ENCODE results near the gene CCND1. TPM values are rescaled to one million over a fixed set of nuclear protein-coding genes. Genes with fewer than 3 reads are reported as not detected.

Gene CCND1
- total RNA-seq, 1 experiment from 2014 or later = 346 TPM

DNA sequence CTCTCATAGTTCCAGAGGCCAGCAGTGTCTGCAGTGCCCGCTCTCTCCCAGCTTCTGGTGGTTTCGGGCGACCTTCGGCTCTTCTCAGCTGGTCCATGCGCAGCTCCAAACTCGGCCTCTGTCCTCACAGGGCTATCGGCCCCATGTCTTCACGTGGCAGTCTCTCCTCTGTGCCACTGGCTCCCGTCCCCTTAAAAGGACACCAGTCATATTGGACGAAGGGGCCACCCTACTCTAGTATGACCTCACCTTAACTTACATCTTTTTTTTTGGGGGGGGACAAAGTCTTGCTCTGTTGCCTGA lies 20.4 kb downstream of the CCND1 start:
- Histone ChIP-seq H3K79me2 (ENCODE audit: low read depth) (no peaks in the 10 kb centered on the region), H3K27ac (no peak overlapping the region), H3K4me2 (no peak overlapping the region), H3K9me2 (ENCODE audit: insufficient read depth) (no peaks in the 10 kb centered on the region), H4K20me1 (ENCODE audit: insufficient read depth) (no peaks in the 10 kb centered on the region), H2AFZ (no peak overlapping the region), H3K4me3 (no peak overlapping the region), H3K4me1 (replicated peaks; ENCODE audit: insufficient read depth) (no peaks in the 10 kb centered on the region), H3K36me3 (ENCODE audit: low read depth) (no peaks in the 10 kb centered on the region), H3K27me3 (ENCODE audit: insufficient read depth, low read depth) (no peaks in the 10 kb centered on the region), H3F3A (ENCODE audit: insufficient read depth, low read depth) (peaks cover 3% of the 10 kb centered on the region; the same call in 1 of the 2 replicates), H3K9me3 (ENCODE audit: insufficient read depth, low read depth) (no peaks in the 10 kb centered on the region)
- BruUV-seq (replicated peaks) = no TSS peak
- POLR2A ChIA-PET (ENCODE audit: unreplicated experiment) = no interaction called here
- CTCF ChIA-PET = interaction anchor here (0.7 to 1.7 kb wide), 2 partner anchors 9 to 13 kb away, joined by 3 to 4 read pairs; no protein-coding TSS in a partner anchor
- DNase-seq = no peak
- no peak for TF ChIP-seq EZH2 (IDR thresholded peaks at IDR 0.05; ENCODE audit: low read depth)
- no peak for TF ChIP-seq CTCF (conservative IDR thresholded peaks at IDR 0.05)
- intact Hi-C loops (cut with micrococcal nuclease; ENCODE audit: unreplicated experiment) = no loop called here

DNA sequence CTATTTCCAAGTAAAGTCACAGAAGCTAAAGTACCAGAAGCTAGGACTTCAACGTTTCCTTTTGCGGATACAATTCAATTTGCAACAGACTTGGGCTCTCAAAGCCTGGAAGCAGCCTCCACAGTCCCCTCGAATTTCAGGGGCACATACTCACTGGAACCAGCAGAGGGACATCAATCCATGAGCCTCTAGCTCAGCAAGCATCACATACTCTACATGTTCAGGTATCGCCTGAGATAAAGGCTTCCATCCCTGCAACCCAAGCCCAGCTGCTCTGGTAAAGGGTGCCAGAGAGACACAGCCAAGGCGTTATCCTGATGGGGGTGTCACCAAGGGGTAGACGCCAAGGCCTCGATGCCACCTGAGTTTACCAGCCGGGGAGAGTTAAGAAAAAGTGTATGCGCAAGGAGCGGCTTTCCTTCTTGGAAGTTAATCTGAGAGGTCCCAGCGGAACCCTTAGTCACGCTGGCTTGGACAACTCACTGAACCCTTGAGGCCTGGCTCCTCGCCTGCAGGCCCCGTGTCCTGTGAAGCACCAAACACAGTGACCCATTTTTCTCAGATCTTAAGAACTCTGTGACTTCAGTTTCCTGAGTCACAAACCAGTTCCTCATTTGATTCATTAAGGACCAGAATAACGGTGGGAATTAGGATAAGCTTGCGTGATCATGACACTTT lies 21.2 kb downstream of the CCND1 start:
- no TSS peak for BruUV-seq (replicated peaks)
- Histone ChIP-seq H3K27ac (no peak overlapping the region), H3K4me2 (no peak overlapping the region), H3K4me1 (replicated peaks; ENCODE audit: insufficient read depth) (no peaks in the 10 kb centered on the region), H3F3A (ENCODE audit: insufficient read depth, low read depth) (peaks cover 3% of the 10 kb centered on the region; the same call in 1 of the 2 replicates), H3K79me2 (ENCODE audit: low read depth) (no peaks in the 10 kb centered on the region), H3K9me2 (ENCODE audit: insufficient read depth) (no peaks in the 10 kb centered on the region), H3K27me3 (ENCODE audit: insufficient read depth, low read depth) (no peaks in the 10 kb centered on the region), H3K36me3 (ENCODE audit: low read depth) (no peaks in the 10 kb centered on the region), H4K20me1 (ENCODE audit: insufficient read depth) (no peaks in the 10 kb centered on the region), H3K4me3 (no peak overlapping the region), H3K9me3 (ENCODE audit: insufficient read depth, low read depth) (no peaks in the 10 kb centered on the region), H2AFZ (no peak overlapping the region)
- POLR2A ChIA-PET (ENCODE audit: unreplicated experiment) = interaction anchor here (0.7 kb wide), 1 partner anchor 44 kb away, joined by 3 read pairs; no protein-coding TSS in a partner anchor
- no peak for DNase-seq
- CTCF ChIA-PET = interaction anchor here (0.7 to 1.7 kb wide), 2 partner anchors 8 to 12 kb away, joined by 3 to 4 read pairs; no protein-coding TSS in a partner anchor
- peak; percentile 54 for TF ChIP-seq CTCF (conservative IDR thresholded peaks at IDR 0.05)
- TF ChIP-seq EZH2 (IDR thresholded peaks at IDR 0.05; ENCODE audit: low read depth) = no peak
- intact Hi-C loops (cut with micrococcal nuclease; ENCODE audit: unreplicated experiment) = no loop called here

- no peak for DNase-seq
- no peaks in the 10 kb centered on the region for H3K27me3 ChIP-seq (ENCODE audit: insufficient read depth, low read depth)
- H3F3A ChIP-seq (ENCODE audit: insufficient read depth, low read depth) = peaks cover 3% of the 10 kb centered on the region; the same call in 1 of the 2 replicates
- ChIA-PET CTCF (no interaction called here), POLR2A (ENCODE audit: unreplicated experiment) (interaction anchor here (0.7 kb wide), 1 partner anchor 44 kb away, joined by 3 read pairs; no protein-coding TSS in a partner anchor)
- no peaks in the 10 kb centered on the region for H3K79me2 ChIP-seq (ENCODE audit: low read depth)
- no peak overlapping the region for H3K4me3 ChIP-seq
- intact Hi-C loops (cut with micrococcal nuclease; ENCODE audit: unreplicated experiment) = no loop called here
- H3K36me3 ChIP-seq (ENCODE audit: low read depth) = no peaks in the 10 kb centered on the region
- H3K4me2 ChIP-seq = no peak overlapping the region
- no peaks in the 10 kb centered on the region for H4K20me1 ChIP-seq (ENCODE audit: insufficient read depth)
- H2AFZ ChIP-seq = no peak overlapping the region
- no TSS peak for BruUV-seq (replicated peaks)
- no peak overlapping the region for H3K27ac ChIP-seq
- TF ChIP-seq CTCF (conservative IDR thresholded peaks at IDR 0.05) (no peak), EZH2 (IDR thresholded peaks at IDR 0.05; ENCODE audit: low read depth) (no peak)
- no peaks in the 10 kb centered on the region for H3K9me2 ChIP-seq (ENCODE audit: insufficient read depth)
- H3K9me3 ChIP-seq (ENCODE audit: insufficient read depth, low read depth) = no peaks in the 10 kb centered on the region
- no peaks in the 10 kb centered on the region for H3K4me1 ChIP-seq (replicated peaks; ENCODE audit: insufficient read depth)
Observed at GRCh38 chr11:69662806-69663205, 21.9 kb downstream of the CCND1 start.

All from PC-9 (cell line).